GM12864 (cell line): ENCODE data around the gene MYH10.

Experiments used
- DNase-seq: peaks from one replicate; pipeline ENCODE4 v3.0.0-alpha.2; 2011; ENCODE audit warnings: low read depth
- H3K4me3 ChIP-seq: 2 replicates; pipeline ENCODE4 v1.5.1; 2011; ENCODE audit warnings: mild to moderate bottlenecking, low read depth, low read length, control low read depth
- TF ChIP-seq, protein P1 (sequence below): IDR thresholded peaks from 2 replicates; pipeline ENCODE4 v1.5.1; 2011; ENCODE audit warnings: low read depth, mild to moderate bottlenecking, moderate library complexity, low read length, control low read depth, inconsistent platforms; ENCODE audit errors: missing control alignments

MYH10 gene

DNA sequence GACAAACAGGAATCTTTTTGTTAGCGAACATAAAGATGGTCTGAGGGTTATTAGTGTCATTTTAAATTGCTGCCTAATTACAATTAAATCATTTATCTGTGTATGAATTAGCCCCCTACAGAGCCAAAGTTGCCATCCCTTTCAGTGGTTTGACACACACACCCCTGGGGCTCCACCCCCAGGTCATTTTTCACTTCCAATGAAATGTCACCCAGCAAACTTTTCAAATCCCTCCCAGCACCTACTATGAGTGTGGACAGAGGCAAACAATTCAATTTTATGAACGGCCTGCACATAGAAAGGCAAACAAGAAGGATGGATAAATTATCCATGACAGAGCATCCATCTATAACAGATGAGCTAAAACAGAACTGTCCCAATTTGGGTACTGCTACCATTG is 2.4 kb downstream of the MYH10 start:
- TF ChIP-seq, protein P1, sequence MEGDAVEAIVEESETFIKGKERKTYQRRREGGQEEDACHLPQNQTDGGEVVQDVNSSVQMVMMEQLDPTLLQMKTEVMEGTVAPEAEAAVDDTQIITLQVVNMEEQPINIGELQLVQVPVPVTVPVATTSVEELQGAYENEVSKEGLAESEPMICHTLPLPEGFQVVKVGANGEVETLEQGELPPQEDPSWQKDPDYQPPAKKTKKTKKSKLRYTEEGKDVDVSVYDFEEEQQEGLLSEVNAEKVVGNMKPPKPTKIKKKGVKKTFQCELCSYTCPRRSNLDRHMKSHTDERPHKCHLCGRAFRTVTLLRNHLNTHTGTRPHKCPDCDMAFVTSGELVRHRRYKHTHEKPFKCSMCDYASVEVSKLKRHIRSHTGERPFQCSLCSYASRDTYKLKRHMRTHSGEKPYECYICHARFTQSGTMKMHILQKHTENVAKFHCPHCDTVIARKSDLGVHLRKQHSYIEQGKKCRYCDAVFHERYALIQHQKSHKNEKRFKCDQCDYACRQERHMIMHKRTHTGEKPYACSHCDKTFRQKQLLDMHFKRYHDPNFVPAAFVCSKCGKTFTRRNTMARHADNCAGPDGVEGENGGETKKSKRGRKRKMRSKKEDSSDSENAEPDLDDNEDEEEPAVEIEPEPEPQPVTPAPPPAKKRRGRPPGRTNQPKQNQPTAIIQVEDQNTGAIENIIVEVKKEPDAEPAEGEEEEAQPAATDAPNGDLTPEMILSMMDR: no peak
- no peak overlapping the region for H3K4me3 ChIP-seq
- DNase-seq: no peak

DNA sequence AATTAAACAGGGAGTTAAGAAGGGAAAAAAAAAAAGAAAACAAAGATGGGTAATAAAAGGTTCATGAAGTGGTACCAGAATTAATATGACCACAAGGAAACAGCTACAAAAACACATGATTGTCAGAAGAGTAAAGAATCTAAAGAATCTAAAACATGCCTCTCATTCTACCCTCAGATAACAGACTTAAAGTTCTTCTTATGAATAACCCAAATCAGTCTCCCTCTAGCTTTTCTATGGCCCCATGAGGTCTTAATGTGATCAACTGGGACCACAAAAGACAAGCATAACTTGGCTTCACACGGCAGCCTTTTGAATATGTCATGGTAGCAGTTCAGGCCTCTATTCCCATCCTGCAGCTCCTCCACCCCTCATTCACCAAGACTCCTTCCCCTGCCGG is 6.9 kb downstream of the MYH10 start:
- DNase-seq: no peak
- H3K4me3 ChIP-seq: no peak overlapping the region
- TF ChIP-seq, protein P1: no peak

DNA sequence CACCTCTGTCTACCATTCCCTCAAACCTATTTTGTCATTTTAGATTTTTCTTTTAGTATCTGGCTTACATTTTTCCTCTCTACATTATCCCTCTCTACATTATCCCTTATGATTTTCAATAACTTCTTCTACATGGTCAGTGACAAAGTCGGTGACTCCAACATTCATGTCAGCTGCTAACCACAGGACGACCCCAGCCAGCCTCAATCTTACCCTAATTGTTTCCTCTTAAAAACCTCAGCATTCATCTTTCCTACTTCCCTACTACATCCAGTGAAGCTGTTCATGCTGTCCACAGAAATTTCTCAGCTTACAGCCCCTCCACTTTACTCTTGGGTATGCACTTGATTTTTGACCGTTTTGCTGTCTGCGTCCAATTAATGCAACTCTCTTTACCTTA is 8.3 kb downstream of the MYH10 start:
- no peak for DNase-seq
- TF ChIP-seq, protein P1: no peak
- no peak overlapping the region for H3K4me3 ChIP-seq

DNA sequence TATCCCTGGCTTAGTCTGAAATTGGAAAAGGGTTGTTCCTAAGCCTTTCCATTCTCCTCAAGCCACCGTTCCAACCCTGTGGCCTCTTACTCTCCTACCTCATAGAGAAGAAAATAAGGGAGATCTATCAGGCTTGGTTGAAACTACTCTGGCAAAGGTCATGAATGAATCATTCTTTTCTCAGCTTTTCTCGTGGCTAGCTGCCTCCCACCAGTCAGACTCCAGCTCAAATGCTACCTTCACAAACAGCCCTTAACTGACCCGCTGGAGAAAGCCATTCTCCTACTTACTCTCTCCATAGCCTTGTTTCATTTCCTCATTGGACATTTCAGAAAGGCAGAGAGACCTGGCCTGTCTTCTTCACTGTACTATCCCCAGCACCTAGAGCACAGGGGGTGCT is 8.9 kb downstream of the MYH10 start:
- H3K4me3 ChIP-seq: no peak overlapping the region
- DNase-seq: no peak
- TF ChIP-seq, protein P1: no peak

DNA sequence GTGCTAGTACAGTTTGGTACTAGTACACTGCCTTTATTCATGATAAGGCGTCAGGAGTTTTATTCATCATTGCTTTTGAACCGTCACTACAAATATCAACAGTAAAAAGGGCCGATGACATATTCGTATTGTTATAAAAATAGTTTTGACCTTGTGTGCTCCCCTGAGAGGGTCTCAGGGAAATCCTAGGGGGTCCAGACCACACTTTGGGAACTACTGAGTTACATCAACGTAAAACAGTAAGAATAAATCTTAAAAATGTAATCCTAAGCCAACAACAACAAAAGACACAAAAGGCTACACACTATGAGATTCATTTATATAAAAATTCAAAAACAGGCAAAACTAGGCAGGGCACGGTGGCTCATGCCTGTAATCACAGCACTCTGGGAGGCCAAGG is 11.2 kb downstream of the MYH10 start:
- no peak for DNase-seq
- TF ChIP-seq, protein P1: no peak
- no peak overlapping the region for H3K4me3 ChIP-seq

DNA sequence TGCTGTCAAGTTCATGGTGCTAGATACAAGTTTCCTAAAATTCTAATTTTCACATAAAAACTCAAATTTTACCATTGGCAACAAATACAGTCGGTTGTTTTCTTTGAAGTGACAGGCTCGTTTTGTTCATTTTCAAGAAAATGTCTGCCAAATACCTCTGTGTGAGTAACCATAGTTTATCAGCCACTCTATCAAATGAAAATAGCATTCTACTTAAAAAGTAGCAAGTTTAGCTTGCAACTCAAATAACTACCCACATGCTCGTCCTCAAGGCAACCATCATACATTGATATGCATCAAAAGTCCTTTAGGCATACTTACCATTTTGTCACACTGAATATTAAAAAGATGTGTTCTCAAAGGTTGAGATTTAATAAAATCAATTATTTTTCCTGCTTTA is 11.7 kb downstream of the MYH10 start:
- H3K4me3 ChIP-seq: no peak overlapping the region
- TF ChIP-seq, protein P1: no peak
- DNase-seq: no peak

DNA sequence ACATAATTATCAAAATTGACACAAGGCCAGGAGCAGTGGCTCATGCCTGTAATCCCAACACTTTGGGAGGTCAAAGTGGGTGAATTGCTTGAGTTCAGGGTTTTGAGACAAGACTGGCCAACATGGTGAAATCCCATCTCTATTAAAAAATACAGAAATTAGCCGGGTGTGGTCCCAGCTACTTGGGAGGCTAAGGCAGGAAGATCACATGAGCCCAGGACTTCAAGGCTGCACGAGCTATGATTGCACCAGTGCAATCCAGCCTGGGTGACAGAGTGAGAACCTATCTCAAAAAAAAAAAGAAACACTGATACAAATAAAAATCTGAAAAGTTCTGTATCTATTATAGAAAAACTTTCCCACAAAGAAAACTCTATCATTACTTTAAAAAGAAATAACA is 15.5 kb downstream of the MYH10 start:
- no peak overlapping the region for H3K4me3 ChIP-seq
- TF ChIP-seq, protein P1: no peak
- DNase-seq: no peak
